ENCODE data around the gene ZRANB1. TPM values are rescaled to one million over a fixed set of nuclear protein-coding genes. Genes with fewer than 3 reads are reported as not detected.

Gene ZRANB1
- total RNA-seq, 1 experiment from 2014 or later: 12.5 TPM

- intact Hi-C loops (cut with micrococcal nuclease; ENCODE audit: unreplicated experiment): no loop called here
- Mint-ChIP-seq H3K9me3 (ENCODE audit: low read depth, unreplicated experiment) (no peaks in the 10 kb centered on the region), H3K27ac (ENCODE audit: unreplicated experiment) (no peak overlapping the region), H3K36me3 (ENCODE audit: insufficient read depth, unreplicated experiment) (peaks cover 10% of the 10 kb centered on the region), H3K27me3 (ENCODE audit: unreplicated experiment) (no peaks in the 10 kb centered on the region), H3K4me1 (ENCODE audit: low read depth, unreplicated experiment) (peaks cover 7% of the 10 kb centered on the region), H3K4me3 (ENCODE audit: low read depth, unreplicated experiment) (no peak overlapping the region)
- DNase-seq: no peak
- BruUV-seq (replicated peaks): no TSS peak
- TF ChIP-seq CTCF (IDR thresholded peaks at IDR 0.05; ENCODE audit: unreplicated experiment): no peak
- CTCF ChIA-PET: no interaction called here
These were observed 62.1 kb downstream of the ZRANB1 start for GRCh38 chr10:125003901-125004467.

- H3K36me3 Mint-ChIP-seq (ENCODE audit: insufficient read depth, unreplicated experiment): peaks cover 9% of the 10 kb centered on the region
- H3K4me1 Mint-ChIP-seq (ENCODE audit: low read depth, unreplicated experiment): peaks cover 10% of the 10 kb centered on the region
- no peaks in the 10 kb centered on the region for H3K9me3 Mint-ChIP-seq (ENCODE audit: low read depth, unreplicated experiment)
- TF ChIP-seq CTCF (IDR thresholded peaks at IDR 0.05; ENCODE audit: unreplicated experiment): no peak
- no TSS peak for BruUV-seq (replicated peaks)
- no peak overlapping the region for H3K4me3 Mint-ChIP-seq (ENCODE audit: low read depth, unreplicated experiment)
- no peaks in the 10 kb centered on the region for H3K27me3 Mint-ChIP-seq (ENCODE audit: unreplicated experiment)
- CTCF ChIA-PET: no interaction called here
- DNase-seq: no peak
- no peak overlapping the region for H3K27ac Mint-ChIP-seq (ENCODE audit: unreplicated experiment)
- intact Hi-C loops (cut with micrococcal nuclease; ENCODE audit: unreplicated experiment): no loop called here
These were observed 62.8 kb downstream of the ZRANB1 start for GRCh38 chr10:125004571-125005311.

- H3K9me3 Mint-ChIP-seq (ENCODE audit: low read depth, unreplicated experiment): no peaks in the 10 kb centered on the region
- H3K27me3 Mint-ChIP-seq (ENCODE audit: unreplicated experiment): no peaks in the 10 kb centered on the region
- peaks cover 13% of the 10 kb centered on the region for H3K36me3 Mint-ChIP-seq (ENCODE audit: insufficient read depth, unreplicated experiment)
- CTCF ChIA-PET: no interaction called here
- intact Hi-C loops (cut with micrococcal nuclease; ENCODE audit: unreplicated experiment): no loop called here
- H3K4me1 Mint-ChIP-seq (ENCODE audit: low read depth, unreplicated experiment): peaks cover 16% of the 10 kb centered on the region
- H3K4me3 Mint-ChIP-seq (ENCODE audit: low read depth, unreplicated experiment): no peak overlapping the region
- no peak for DNase-seq
- no TSS peak for BruUV-seq (replicated peaks)
- H3K27ac Mint-ChIP-seq (ENCODE audit: unreplicated experiment): no peak overlapping the region
- no peak for TF ChIP-seq CTCF (IDR thresholded peaks at IDR 0.05; ENCODE audit: unreplicated experiment)
These were observed 63.6 kb downstream of the ZRANB1 start for GRCh38 chr10:125005312-125006187.

GRCh38 chr10:125006188-125006680 is 64.3 kb downstream of the ZRANB1 start:
- H3K27me3 Mint-ChIP-seq (ENCODE audit: unreplicated experiment): no peaks in the 10 kb centered on the region
- no peak overlapping the region for H3K4me3 Mint-ChIP-seq (ENCODE audit: low read depth, unreplicated experiment)
- CTCF ChIA-PET: no interaction called here
- BruUV-seq (replicated peaks): no TSS peak
- H3K9me3 Mint-ChIP-seq (ENCODE audit: low read depth, unreplicated experiment): no peaks in the 10 kb centered on the region
- TF ChIP-seq CTCF (IDR thresholded peaks at IDR 0.05; ENCODE audit: unreplicated experiment): no peak
- H3K4me1 Mint-ChIP-seq (ENCODE audit: low read depth, unreplicated experiment): peaks cover 18% of the 10 kb centered on the region
- no peak overlapping the region for H3K27ac Mint-ChIP-seq (ENCODE audit: unreplicated experiment)
- intact Hi-C loops (cut with micrococcal nuclease; ENCODE audit: unreplicated experiment): no loop called here
- peaks cover 15% of the 10 kb centered on the region for H3K36me3 Mint-ChIP-seq (ENCODE audit: insufficient read depth, unreplicated experiment)
- DNase-seq: no peak
